ENCODE results near the gene RPL28. TPM values are rescaled to one million over a fixed set of nuclear protein-coding genes. Genes with fewer than 3 reads are reported as not detected.

RPL28 gene
- total and polyA plus RNA-seq, 10 of the 15 experiments (the other 5 are each of a cell fraction or from before 2014, with no cell fraction given): 260 to 3,542 (median 891) TPM

DNA sequence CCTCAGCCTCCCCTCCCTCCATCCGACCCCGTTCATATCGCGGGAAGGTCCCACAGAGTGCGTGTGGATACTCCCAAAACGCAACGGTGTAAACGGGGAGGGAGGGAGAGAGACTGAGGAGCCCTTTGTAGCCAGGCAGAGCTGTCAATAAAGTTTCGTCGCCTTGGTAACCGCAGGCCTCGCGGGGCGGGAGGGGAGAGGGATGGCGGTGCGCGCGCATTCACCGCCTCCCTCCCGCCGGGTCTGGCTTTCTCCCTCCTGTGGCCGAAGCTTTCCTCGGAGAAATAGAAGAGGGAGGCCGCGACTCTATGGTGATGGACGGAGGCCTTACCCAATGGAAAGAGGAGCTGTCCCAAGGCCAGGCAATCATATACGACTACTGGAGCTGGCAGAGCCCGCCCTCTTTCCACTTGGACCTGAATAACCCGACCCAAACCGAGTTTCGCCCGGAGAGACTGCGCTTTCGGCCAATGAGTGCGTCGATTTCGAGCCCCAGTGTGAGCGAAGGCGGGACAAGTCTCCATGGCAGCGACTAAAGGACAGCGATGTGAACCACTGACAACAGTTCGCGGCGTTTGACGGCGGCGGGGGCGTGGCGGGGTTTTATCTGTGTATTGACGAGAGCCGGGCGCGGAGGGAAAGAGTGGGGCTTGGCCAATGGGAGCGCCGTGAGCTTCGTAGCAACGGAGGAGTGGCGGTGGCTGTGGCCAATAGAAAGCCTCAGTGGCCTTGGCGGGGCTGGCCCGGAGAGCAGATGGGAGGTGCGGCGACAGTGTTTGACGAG, 46.4 kb upstream of the RPL28 start, which contains the start of gene KMT5C:
TSS of gene KMT5C (plus strand) at position 772 of the 784 bp plus-strand sequence. CDS start 2,061 bp downstream, outside the sequence.
- WGBS (ENCODE audit: insufficient coverage, insufficient replicate concordance, low lambda C conversion rate, missing lambda C conversion rate): under 1% methylated on average over 60 of the region's 63 CpGs
- ChIA-PET POLR2A (interaction anchor here (0.5 to 2.1 kb wide), 27 partner anchors 8 to 1202 kb away, joined by 3 to 27 read pairs (median 4); partner anchors contain the start of genes CNOT3, HSPBP1, ISOC2 and PPP6R1), SMC1A (ENCODE audit: uncharacterized antibody, unreplicated experiment) (interaction anchor here (0.7 to 3.3 kb wide), 9 partner anchors 11 to 88 kb away, joined by 3 to 16 read pairs (median 5); partner anchors contain the start of genes HSPBP1, PPP6R1, TMEM238 and UBE2S), CTCF (interaction anchor here (0.6 to 1.8 kb wide), 16 partner anchors 11 to 294 kb away, joined by 3 to 32 read pairs (median 4); partner anchors contain the start of genes HSPBP1, TMEM238 and ZNF628), RAD21 (ENCODE audit: unreplicated experiment) (interaction anchor here (0.6 to 2.1 kb wide), 14 partner anchors 15 to 285 kb away, joined by 3 to 20 read pairs (median 4); partner anchors contain the start of genes HSPBP1, PPP6R1, TMEM150B and TMEM238)
- peak within 1 kb of the TSS; percentile 84 for H3K27ac ChIP-seq (ENCODE audit: control insufficient read depth, insufficient read depth)
- peak within 1 kb of the TSS; percentile 85 for H3K4me3 ChIP-seq
- FAIRE-seq: peak; percentile 100
- H3K27me3 ChIP-seq (replicated peaks in 1 of 2; ENCODE audit: control insufficient read depth in 2 of 2, insufficient read depth in 2 of 2, low read length in 1 of 2): no peaks in the 10 kb centered on the region; a peak in 1 of 4 replicates
- H3K36me3 ChIP-seq (ENCODE audit: control insufficient read depth in 2 of 2, insufficient read depth in 2 of 2, low read length in 1 of 2): no peaks in the 10 kb centered on the region
- H3K79me2 ChIP-seq (ENCODE audit: control insufficient read depth, insufficient read depth, low read length): peaks cover 7% of the 10 kb centered on the region
- H2AFZ ChIP-seq (ENCODE audit: control insufficient read depth, low read depth, low read length): peak within 1 kb of the TSS; percentile 97
- no peaks in the 10 kb centered on the region for H4K20me1 ChIP-seq (ENCODE audit: control insufficient read depth, insufficient read depth)
- H3K9ac ChIP-seq (ENCODE audit: control insufficient read depth, insufficient read depth, low read length): peak within 1 kb of the TSS; percentile 93
- no peaks in the 10 kb centered on the region for H3K9me3 ChIP-seq (replicated peaks; ENCODE audit: control insufficient read depth, insufficient read depth, low read length)
- peak; percentile 100 for DNase-seq (ENCODE audit: low read depth, low spot score)
- BruUV-seq (replicated peaks): no TSS peak
- peaks cover 10% of the 10 kb centered on the region for H3K4me1 ChIP-seq (ENCODE audit: control insufficient read depth, insufficient read depth, low read length)
- in situ Hi-C loops (cut with MboI): no loop called here
- H3K4me2 ChIP-seq (ENCODE audit: control insufficient read depth, insufficient read depth): peak within 1 kb of the TSS; percentile 99
- intact Hi-C loops (cut with micrococcal nuclease; ENCODE audit: unreplicated experiment): loop anchor here (1.0 kb wide), 1 partner anchor 266 kb away; the partner anchor contains the start of gene ZNF865
- peak; percentile 93 for ATAC-seq
- TF ChIP-seq KLF5 (IDR thresholded peaks at IDR 0.05; ENCODE audit: partially characterized antibody) (peak; percentile 96), BMI1 (IDR thresholded peaks at IDR 0.05; ENCODE audit: borderline replicate concordance) (peak; percentile 94), GABPA (IDR thresholded peaks at IDR 0.05; ENCODE audit: low read depth) (no peak), DPF2 (IDR thresholded peaks at IDR 0.05) (peak; percentile 100), EED (IDR thresholded peaks at IDR 0.05; ENCODE audit: low read depth) (0 out of 2 replicates have a peak, but pooled peaks have one; percentile 29), MEF2B (IDR thresholded peaks at IDR 0.05; ENCODE audit: partially characterized antibody, poor library complexity, severe bottlenecking) (peak; percentile 66), SUZ12 (IDR thresholded peaks at IDR 0.05; ENCODE audit: unreplicated experiment) (no peak), IKZF2 (IDR thresholded peaks at IDR 0.05) (peak; percentile 6 to 64; a peak in 3 of 4 replicates), POLR2AphosphoS5 (IDR thresholded peaks at IDR 0.05; ENCODE audit: low read length) (peak; percentile 51; the same call in 1 of the 2 replicates), JUND (IDR thresholded peaks at IDR 0.05; ENCODE audit: low read depth, low read length) (0 out of 2 replicates have a peak, but pooled peaks have one; percentile 22), FOXM1 (IDR thresholded peaks at IDR 0.05; ENCODE audit: low read depth, low read length) (no peak), TCF12 (IDR thresholded peaks at IDR 0.05; ENCODE audit: low read depth, low read length) (peak; percentile 48; the same call in 1 of the 2 replicates), TARDBP (IDR thresholded peaks at IDR 0.05; ENCODE audit: borderline replicate concordance) (peak; percentile 77; the same call in 1 of the 2 replicates), TAF1 (IDR thresholded peaks at IDR 0.05; ENCODE audit: borderline replicate concordance, low read depth, low read length) (peak; percentile 50; the same call in 1 of the 2 replicates), NBN (IDR thresholded peaks at IDR 0.05) (peak; percentile 80), CBFB (IDR thresholded peaks at IDR 0.05; ENCODE audit: low read depth) (0 out of 2 replicates have a peak, but pooled peaks have one; percentile 30)
- TF ChIP-seq, protein P1, sequence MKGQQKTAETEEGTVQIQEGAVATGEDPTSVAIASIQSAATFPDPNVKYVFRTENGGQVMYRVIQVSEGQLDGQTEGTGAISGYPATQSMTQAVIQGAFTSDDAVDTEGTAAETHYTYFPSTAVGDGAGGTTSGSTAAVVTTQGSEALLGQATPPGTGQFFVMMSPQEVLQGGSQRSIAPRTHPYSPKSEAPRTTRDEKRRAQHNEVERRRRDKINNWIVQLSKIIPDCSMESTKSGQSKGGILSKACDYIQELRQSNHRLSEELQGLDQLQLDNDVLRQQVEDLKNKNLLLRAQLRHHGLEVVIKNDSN (IDR thresholded peaks at IDR 0.05; ENCODE audit: borderline replicate concordance, extremely low read length, insufficient read depth, low read depth, low read length): no peak
- TF ChIP-seq, protein P2, sequence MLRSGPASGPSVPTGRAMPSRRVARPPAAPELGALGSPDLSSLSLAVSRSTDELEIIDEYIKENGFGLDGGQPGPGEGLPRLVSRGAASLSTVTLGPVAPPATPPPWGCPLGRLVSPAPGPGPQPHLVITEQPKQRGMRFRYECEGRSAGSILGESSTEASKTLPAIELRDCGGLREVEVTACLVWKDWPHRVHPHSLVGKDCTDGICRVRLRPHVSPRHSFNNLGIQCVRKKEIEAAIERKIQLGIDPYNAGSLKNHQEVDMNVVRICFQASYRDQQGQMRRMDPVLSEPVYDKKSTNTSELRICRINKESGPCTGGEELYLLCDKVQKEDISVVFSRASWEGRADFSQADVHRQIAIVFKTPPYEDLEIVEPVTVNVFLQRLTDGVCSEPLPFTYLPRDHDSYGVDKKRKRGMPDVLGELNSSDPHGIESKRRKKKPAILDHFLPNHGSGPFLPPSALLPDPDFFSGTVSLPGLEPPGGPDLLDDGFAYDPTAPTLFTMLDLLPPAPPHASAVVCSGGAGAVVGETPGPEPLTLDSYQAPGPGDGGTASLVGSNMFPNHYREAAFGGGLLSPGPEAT (IDR thresholded peaks at IDR 0.05; ENCODE audit: low read depth): peak; percentile 50; the same call in 1 of the 2 replicates
- TF ChIP-seq, protein P3, sequence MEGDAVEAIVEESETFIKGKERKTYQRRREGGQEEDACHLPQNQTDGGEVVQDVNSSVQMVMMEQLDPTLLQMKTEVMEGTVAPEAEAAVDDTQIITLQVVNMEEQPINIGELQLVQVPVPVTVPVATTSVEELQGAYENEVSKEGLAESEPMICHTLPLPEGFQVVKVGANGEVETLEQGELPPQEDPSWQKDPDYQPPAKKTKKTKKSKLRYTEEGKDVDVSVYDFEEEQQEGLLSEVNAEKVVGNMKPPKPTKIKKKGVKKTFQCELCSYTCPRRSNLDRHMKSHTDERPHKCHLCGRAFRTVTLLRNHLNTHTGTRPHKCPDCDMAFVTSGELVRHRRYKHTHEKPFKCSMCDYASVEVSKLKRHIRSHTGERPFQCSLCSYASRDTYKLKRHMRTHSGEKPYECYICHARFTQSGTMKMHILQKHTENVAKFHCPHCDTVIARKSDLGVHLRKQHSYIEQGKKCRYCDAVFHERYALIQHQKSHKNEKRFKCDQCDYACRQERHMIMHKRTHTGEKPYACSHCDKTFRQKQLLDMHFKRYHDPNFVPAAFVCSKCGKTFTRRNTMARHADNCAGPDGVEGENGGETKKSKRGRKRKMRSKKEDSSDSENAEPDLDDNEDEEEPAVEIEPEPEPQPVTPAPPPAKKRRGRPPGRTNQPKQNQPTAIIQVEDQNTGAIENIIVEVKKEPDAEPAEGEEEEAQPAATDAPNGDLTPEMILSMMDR (IDR thresholded peaks at IDR 0.05 in 2 of 3, conservative IDR thresholded peaks at IDR 0.05 in 1 of 3; ENCODE audit: control insufficient read depth in 2 of 3, extremely low read depth in 1 of 3, insufficient read depth in 1 of 3, low read depth in 3 of 3, low read length in 3 of 3): peak; percentile 11 to 19 (median 14); a peak in 3 of 6 replicates
